ENCODE data around the gene ATG4C.

DNA sequence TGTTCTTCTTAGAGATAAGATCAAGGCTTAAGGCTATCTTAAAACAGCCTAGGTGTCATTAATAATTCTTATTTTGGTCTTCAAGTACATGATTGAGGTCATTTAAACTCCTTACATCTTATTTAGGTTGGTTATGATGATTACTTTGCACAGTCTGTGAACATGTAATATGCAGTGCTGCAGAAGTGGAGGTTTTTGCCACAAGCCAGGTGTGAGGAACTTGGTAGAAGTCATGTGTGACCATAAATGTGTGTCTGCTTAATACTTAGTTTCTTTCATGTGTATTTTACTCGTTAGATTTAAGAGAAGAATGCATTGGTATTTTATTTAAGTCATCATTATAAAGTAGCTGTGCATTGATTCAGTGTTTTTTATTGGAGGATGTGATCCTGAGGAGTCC is 10.1 kb downstream of the ATG4C start:
- TF ChIP-seq, protein P1, sequence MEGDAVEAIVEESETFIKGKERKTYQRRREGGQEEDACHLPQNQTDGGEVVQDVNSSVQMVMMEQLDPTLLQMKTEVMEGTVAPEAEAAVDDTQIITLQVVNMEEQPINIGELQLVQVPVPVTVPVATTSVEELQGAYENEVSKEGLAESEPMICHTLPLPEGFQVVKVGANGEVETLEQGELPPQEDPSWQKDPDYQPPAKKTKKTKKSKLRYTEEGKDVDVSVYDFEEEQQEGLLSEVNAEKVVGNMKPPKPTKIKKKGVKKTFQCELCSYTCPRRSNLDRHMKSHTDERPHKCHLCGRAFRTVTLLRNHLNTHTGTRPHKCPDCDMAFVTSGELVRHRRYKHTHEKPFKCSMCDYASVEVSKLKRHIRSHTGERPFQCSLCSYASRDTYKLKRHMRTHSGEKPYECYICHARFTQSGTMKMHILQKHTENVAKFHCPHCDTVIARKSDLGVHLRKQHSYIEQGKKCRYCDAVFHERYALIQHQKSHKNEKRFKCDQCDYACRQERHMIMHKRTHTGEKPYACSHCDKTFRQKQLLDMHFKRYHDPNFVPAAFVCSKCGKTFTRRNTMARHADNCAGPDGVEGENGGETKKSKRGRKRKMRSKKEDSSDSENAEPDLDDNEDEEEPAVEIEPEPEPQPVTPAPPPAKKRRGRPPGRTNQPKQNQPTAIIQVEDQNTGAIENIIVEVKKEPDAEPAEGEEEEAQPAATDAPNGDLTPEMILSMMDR (IDR thresholded peaks at IDR 0.05): no peak
- no peak for TF ChIP-seq POLR2A (IDR thresholded peaks at IDR 0.05)
